NCI-H1092 (cell line): ENCODE results near the gene NLGN1.
"Not testable (repeated sequence)": the region's sequence is repeated elsewhere in the genome, so short reads cannot be mapped to it uniquely, and the experiment has no call there.

Source experiments
- DNase-seq: peaks from one replicate; lab custom pipeline; 2025; lab: John Stamatoyannopoulos, UW

Gene NLGN1

DNA sequence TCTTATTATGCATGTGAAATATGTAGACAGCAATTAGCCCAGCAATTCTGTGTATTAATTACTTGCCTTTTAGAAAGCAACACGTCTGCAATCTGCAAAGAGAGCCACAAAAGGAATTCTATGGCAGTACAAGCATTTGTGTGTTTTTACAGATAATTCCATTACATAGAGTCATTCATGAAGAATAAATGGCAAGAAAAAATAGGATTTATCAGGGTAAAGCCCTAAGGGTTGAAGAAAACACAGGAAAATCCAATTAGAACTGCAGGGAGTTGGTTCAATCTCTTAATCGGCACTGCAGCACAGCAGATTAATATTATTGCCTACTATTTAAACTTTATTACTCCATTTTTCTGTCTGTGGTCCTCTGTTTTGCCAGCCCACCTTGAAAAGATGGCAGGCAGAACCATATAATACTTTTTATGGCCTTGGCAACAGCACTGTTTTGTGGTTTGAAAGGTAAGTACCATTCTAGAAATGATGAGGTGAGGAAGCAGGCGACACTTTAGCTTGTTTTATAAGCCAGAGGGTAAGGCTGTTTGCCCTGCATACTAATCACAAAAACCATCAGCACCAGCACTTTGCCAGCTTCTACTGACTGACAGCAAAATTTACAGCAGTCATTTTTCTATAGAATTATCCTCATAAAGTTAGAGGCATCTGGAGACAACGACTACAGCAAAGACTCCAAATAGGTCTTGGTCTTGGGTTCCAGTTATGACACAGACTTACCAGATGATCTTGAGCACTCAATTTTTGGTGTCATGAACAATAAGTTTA, 823.4 kb downstream of the NLGN1 start:
- DNase-seq: no peak

DNA sequence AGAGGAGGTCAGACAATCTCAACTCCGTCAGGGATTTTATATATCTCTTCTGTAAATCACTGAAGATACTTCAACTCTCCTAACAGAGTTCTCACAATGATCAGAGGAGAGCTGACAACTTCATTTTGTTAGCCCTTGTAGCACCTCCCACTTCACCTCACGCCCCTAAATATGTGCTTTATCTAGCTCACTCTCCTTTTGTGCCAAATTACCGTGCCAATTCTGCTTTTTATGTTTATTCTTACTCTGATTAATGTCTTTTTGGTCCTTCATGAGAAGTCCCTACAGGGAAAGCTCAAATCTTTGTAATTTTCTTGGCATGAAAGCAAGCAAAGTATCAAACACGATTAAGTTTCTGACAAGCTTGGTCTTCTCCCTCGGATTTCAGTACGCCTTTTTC, 825.5 kb downstream of the NLGN1 start:
- no peak for DNase-seq

DNA sequence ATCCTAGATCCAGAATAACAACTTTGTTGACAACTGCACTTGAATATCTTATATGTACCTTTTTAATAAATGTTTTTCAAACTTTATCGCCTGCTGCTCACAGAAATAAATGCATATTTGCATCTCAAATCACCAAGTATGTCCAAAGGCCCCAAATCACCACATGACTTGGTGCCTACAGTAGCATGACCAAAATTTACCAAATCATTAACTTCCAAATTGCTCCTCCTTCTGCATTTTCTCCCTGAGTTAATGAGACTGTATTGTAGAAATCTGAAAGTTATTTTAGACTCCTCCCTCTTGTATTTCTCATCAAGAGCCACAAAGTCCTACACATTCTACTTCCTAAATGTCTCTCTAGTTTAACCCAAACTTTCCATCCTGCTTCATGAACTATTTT, 826.1 kb downstream of the NLGN1 start:
- DNase-seq: no peak

DNA sequence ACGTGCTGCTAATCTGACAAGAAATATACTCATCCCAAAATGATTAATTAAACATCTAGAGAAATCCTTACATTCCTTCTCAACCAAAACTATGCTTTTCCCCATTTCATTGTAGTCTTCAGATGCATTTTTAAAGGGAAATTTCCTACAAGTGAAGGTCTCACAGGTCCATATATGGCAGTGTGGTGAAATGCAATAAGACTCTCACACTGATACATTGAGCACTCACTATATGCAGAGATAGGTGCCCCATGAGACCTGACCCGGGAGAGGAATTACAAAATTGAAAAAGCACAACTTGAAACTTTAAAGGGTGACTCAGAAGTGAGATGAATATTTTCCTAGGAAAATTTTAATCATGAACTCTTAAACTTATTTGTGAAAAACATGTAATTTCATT, 832.4 kb downstream of the NLGN1 start:
- no peak for DNase-seq

DNA sequence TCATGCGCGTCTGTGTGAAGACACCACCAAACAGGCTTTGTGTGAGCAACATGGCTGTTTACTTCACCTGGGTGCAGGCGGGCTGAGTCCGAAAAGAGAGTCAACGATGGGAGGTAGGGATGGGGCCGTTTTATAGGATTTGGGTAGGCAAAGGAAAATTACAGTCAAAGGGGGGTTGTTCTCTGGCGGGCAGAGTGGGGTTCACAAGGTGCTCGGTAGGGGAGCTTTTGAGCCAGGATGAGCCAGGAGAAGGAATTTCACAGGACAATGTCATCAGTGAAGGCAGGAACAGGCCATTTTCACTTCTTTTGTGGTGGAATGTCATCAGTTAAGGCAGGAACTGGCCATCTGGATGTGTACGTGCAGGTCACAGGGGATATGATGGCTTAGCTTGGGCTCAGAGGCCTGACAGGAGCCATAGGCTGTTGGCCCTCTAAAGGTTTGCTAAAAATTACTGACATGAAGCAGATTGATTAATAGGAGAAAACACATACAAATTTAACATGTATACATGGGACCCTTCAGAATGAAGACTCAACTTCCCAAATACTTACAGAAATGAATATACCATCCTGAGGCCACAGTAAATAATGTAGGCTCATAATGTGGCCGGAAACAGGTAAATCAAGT, 834.6 kb downstream of the NLGN1 start:
- DNase-seq: not testable (repeated sequence)

DNA sequence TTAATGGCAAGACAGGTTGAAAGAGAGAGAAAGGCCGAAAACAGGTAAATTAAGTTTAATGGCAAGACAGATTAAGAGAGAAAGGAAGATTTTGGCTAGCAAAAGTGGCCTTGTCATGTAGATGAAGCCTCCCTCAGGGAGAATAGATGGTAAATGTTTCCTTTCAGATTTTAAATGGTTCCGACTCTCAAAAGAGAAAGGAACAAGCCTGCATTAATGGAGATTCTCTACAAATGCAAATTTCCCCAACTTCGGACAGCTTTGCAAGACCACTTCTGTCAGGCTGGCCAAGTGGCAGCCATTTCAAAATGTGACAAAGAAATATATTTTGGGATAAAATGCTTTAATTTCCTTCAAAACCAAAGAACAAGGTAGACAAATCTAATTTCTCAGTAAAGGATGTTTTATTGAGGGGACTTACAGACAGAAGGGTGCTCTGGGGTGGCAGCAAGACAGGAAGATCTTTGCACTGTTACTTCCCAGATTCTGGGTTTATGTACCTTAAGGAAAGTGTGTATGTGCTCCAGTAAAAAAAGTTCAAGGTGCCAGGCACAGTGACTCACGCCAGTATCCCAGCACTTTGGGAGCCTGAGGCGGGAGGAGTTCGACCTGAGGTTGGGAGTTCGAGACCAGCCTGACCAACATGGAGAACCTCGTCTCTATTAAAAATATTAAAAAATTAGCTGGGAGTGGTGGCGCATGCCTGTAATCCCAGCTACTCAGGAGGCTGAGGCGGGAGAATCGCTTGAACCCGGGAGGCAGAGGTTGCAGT, 835.3 kb downstream of the NLGN1 start:
- no peak for DNase-seq

DNA sequence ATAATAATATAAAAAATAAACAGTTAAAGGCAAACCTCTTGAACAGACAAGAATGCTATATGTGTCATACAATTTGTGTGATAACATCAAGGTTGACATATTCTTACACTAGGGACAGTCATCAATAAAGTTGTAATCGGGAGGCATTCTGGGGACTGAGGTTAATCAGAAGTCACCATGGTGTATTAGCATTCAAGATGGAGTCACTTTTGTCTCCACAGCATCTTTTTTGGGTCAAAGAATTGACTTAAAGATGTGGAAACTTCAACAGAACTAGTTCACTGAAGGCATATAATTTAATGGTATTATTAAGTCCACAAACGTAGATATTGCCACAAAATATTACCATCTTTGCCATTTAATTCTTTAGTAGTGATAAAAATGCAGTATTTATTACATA, 836.0 kb downstream of the NLGN1 start:
- DNase-seq: no peak

DNA sequence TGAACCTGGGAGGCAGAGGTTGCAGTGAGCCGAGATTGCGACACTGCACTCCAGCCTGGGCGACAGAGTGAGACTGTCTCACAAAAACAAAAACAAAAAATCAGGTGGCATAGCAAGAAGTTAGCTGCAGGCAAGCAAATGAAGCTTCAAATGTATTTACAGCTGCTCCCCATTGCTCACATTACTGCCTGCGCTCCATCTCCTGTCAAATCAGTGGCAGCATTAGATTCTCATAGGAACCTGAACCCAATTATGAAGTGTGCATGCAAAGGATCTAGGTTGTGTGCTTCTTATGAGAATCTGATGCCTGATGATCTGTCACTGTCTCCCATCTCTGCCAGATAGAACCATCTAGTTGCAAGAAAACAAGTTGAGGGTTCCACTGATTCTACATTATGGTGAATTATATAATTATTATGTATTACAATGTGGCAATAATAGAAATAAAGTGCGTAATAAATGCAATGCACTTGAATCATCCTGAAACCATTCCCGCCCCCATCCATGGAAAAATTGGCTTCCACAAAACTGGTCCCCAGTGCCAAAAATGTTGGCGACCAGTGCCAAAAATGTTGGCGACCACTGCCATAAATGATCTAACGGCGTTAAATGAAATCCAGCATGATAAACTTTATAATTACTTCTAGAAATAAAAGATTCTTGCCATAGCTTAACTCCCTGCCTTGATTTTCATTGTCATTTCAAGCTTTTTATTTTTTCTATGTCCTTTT, 844.9 kb downstream of the NLGN1 start:
- DNase-seq: no peak

DNA sequence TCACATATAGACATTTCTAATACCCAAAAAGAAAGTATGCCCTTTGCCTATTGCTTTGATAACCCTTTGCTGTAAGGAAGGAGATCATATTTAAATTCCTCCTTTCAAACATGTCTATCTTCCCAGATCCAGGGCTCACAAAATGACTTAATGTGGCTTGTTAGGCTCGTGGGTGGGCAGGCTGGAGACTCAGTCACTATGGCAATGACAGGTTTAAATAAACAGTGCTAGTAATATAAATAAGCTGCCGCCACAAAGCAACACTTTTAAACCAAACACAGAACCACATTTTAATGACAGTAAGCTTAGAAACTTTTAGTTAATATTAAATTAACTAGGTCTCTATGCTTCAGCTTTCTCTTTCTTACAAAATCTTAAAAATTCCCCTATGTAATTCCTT, 845.6 kb downstream of the NLGN1 start:
- DNase-seq: no peak

DNA sequence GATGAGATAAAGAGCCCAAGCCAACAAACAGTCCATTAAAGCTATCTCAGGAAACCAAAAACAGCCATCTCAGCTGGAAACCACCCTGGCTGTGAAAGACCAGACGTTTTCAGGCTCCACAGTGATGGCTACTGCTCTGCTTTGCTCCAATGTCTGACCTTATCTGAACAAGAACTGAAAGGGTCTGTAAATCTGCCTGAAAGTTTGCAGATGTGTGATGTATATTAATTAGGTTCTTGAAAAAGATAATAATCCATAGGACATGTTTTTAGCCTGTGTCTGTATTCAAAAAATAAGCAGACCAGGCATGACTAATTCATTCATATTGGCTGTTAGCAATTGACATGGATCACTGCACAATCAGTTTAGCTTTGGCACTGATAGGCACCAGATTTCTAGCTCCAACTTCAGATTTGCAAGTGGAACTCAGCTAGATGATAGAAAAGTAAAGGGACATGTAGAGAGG, 850.2 kb downstream of the NLGN1 start:
- no peak for DNase-seq

DNA sequence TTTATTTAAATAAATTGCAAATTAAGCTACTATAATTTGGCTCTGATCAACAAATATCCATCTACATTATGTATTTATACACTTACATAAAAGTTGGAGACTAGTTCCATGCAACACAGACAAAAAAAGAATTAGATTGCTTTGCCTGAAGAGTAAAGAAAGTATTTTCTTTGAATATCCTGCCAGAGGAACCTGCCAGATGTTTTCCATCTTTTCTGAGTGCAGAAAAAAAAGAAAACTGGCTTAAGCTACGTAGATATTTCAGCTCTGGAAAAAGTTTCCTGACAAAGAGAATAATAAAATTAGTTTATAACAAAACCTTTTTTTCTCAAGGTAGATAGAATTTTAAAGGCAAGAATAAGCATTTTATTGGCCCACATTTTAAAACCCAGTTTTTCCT, 854.1 kb downstream of the NLGN1 start:
- DNase-seq: no peak

DNA sequence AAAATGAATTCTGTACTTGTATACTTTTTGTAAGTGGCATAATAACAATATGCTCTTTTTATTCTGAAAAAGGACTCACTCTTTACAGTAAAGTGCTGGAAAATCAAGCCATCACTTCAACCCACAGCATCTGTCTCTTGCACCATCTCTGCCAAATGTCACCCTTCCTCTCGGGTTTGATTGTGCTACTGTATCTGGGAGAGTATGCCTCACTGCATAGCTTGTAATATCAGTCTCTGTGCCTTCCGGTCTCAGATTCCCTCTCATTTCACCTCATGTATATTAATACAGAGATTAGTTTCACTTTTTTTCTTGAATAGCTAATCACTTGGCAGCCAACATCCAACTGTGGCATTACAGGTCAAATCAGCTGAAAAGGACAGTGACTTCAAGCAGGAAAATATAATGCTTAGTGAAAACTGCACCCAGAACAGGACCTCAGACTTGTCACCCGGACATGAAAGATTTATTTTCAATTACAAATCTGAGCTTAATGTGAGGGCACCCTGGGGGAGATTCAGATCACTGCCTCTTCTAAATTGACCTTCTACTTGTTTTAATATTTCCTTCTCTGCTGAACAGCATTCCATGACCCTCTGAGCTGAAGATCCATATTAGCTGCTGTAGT, 855.8 kb downstream of the NLGN1 start:
- no peak for DNase-seq

DNA sequence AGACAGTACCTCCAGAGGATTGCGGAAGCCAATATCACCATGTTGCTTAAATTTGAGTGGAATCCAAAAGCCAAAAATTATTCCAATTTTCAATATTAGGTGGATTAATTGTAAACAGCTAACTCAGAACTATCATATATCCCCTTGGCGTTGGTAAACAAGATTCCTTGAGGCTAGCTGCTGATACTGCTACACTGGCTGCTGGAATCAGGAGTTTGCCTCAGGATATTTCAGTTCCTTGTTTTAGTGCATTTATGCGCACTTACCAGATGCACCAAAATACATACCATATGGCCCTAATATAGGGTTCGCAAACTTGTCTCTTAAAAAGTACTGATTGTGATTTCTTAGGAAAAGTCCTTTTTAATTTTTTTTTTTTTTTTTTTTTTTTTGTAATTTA, 856.4 kb downstream of the NLGN1 start:
- DNase-seq: no peak

DNA sequence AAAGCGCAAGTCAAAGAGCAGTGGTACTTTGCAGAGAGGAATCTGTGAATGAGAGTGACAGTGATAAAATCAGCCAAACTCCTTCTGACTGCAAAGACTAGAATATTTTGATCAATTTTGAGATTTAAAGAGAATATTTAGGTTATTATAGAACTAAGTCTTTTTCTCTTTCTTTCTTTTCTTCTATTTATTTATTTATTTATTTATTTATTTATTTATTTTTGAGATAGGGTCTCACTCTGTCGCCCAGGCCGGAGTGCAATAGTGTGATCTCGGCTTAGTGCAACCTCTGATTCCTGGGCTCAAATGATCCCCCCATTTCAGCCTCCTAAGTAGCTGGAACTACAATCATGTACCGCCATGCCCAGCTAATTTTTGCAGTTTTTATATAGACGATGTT, 857.9 kb downstream of the NLGN1 start:
- DNase-seq: no peak

DNA sequence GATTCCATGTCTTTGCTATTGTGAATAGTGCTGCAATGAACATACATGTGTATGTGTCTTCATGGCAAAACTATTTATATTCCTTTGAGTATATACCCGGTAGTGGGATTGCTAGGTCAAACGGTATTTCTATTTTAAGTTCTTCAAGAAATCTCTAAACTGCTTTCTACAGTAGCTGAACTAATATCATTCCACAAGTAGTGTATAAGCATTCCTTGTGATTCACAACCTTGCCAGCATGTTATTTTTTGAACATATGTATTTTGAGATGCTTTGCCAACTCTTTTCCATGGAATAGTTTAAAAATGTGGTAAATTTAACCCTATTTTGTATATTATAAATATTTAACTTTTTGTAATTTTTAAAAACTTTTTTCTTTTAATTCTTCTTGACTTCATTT, 868.9 kb downstream of the NLGN1 start:
- no peak for DNase-seq

DNA sequence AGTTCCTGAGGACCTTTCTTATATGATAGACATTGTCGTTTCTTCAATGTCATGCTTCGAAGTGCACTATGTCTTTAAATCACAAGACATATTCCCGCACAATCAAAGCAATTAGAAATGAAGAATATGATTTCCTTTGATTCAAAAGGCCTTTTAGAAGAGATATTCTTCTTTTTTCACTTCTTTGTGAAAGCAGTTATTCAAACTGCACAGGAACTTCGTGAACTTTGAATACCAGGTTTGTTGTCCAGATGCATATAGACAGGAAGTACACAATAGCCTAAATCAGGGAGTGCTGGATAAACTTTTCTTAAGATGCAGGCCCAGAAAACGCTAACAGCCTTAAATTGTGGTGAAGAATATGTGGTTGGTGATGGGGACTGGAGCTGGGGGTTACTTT, 870.5 kb downstream of the NLGN1 start:
- no peak for DNase-seq

DNA sequence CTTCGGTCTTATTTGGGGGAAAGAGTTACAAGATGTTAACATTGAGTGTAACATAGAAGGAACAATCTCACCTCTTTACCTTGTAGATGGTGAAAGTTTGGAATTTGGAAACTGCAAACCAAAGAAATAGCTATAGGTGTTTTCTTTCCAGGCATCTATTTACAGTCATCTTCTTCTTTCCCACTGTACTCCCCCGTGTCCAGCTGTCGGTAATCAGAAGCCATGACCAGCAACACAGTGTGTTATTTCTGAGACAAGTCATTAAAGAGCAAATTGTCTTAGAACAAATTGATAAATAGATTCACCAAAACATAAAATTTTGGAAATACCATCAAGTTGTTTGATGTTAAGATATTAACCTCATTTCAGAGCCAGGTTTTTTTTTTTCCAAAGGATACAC, 871.0 kb downstream of the NLGN1 start:
- DNase-seq: no peak

DNA sequence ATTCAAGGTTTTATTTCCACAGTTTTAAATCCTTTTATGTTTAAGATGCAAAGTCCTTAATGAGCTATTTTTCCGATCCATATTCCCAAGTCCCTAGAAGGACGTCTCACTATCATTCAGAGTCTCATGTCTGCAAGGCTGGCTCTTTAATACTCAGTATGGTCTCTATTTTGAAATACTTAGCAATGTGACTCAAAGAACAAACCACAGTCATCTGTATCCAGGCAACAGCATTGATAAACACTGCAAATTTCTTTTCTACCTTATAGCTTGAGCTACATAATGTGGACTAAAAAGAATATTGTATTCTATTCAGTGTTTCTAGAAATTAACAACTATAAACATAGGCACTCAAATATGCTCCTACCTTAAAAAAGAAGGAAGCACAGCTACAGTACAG, 873.3 kb downstream of the NLGN1 start:
- no peak for DNase-seq

DNA sequence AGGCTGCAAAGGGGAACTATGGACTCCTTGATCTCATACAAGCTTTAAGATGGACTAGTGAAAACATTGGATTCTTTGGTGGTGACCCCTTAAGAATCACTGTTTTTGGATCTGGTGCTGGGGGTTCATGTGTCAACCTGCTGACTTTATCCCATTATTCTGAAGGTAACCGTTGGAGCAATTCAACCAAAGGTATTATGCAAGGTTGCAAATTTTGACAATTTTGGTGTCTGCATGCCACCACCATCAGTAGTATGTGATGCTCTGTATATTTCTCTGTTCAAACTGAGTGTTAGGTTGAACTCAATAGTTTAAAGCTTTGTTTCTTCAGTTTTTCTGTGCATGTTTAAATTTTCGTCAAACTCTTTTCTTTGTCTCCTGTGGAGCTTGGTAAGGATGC, 877.8 kb downstream of the NLGN1 start:
- no peak for DNase-seq

DNA sequence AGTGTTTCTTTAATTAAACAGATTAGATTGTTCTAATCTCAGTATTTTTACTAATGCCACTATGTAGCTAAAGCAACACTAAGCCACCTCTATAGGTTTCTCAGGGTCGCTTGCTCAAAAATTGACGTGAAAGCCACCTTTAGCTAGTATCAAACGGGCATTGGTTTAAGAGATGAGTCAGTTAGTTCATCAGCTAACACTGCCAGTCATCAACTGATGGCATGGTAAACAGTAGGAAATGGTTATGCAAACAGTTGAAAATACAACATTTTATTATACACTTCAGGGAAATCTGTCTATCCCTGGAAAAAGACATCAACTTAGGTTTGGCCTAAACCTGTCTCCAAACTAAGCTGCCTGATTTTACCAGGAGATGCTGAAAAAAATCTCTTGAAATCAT, 879.3 kb downstream of the NLGN1 start:
- DNase-seq: no peak

DNA sequence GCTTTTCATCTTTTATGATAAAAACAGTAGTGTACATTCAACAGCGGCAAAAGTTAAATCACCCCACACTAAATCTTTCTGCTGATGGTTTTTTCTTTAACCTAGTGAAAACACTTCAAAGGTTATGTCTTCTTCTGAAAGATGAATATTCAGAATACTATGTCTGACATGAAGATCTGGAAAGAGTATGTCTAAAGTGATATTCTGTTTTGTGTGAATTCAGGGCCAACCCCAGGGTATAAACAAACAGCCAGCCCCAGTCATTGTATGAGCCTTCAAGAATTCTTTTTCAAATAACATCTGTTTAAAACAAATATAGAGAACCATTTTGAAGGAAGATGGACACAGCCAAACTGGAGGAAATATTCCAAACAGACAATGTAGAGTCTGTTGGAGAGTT, 880.5 kb downstream of the NLGN1 start:
- DNase-seq: no peak

DNA sequence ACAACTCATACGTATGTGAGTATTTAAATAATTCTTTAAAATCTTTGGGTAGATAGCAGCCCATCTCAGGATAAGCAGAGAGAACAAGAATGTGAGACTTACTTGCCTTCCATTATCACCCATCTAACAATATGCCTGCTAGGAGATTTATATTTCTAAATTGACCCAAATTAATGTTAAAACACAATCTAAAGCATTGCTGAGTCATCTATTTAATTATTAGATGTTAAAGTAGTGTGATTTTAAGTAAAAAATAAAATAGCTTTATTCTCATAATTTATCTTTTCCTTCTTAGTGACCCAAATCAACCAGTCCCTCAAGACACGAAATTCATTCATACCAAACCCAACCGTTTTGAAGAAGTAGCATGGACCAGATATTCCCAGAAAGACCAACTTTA, 882.6 kb downstream of the NLGN1 start:
- no peak for DNase-seq
